CD8-positive, alpha-beta memory T cell (primary cell): Measurements from ENCODE around the gene GPBP1. TPM values are rescaled to one million over a fixed set of nuclear protein-coding genes. Genes with fewer than 3 reads are reported as not detected.

Experiments
- CTCF ChIA-PET: fragments of 350-600 bp; sonication (Branson Sonifier 250); formaldehyde crosslinking; loops from one replicate; lab custom pipeline; 2021; ENCODE audit warnings: antibody characterized with exemption; lab: Charles Lee
- POLR2A ChIA-PET: fragments of 350-600 bp; sonication (Branson Sonifier 250); formaldehyde crosslinking; loops from one replicate; lab custom pipeline; 2021; ENCODE audit warnings: antibody characterized with exemption; lab: Charles Lee
- DNase-seq, 5 donors: peaks; one replicate each; pipeline versions ENCODE4 v3.0.0 to v3.0.0-alpha.2; 2020 to 2022; ENCODE audit warnings: mixed read lengths in 1 of 5
- H3K27ac ChIP-seq: one replicate; pipeline ENCODE4 v1.7.0; 2013; ENCODE audit warnings: low read depth, mild to moderate bottlenecking, low read length, moderate library complexity
- H3K27me3 ChIP-seq: 2 replicates; pipeline ENCODE4 v1.7.0; 2013; ENCODE audit warnings: low read length, mild to moderate bottlenecking; ENCODE audit not compliant: insufficient read depth, poor library complexity, severe bottlenecking
- H3K36me3 ChIP-seq: 2 replicates; pipeline ENCODE4 v1.7.0; 2013; ENCODE audit warnings: mild to moderate bottlenecking, low read length, moderate library complexity; ENCODE audit not compliant: insufficient read depth
- H3K4me1 ChIP-seq: 2 replicates; pipeline ENCODE4 v1.7.0; 2013; ENCODE audit warnings: mild to moderate bottlenecking, low read length, moderate library complexity; ENCODE audit not compliant: insufficient read depth
- H3K4me3 ChIP-seq: 2 replicates; pipeline ENCODE4 v1.7.0; 2013; ENCODE audit warnings: mild to moderate bottlenecking, low read length
- H3K9me3 ChIP-seq: 2 replicates; pipeline ENCODE4 v1.7.0; 2013; ENCODE audit warnings: mild to moderate bottlenecking, low read length
- H3K27ac Mint-ChIP-seq, 8 donors: one replicate each; pipeline ENCODE4 v1.8.0; 2020 to 2021; ENCODE audit warnings: mixed read lengths in 8 of 8, mild to moderate bottlenecking in 6 of 8, inconsistent platforms in 3 of 8, moderate library complexity in 3 of 8
- H3K27me3 Mint-ChIP-seq, 2 donors: one replicate each; pipeline ENCODE4 v1.8.0; 2020 to 2021; ENCODE audit warnings: mixed read lengths in 2 of 2, mild to moderate bottlenecking in 1 of 2, moderate library complexity in 1 of 2
- H3K36me3 Mint-ChIP-seq, 3 donors: one replicate each; pipeline ENCODE4 v1.8.0; 2020 to 2021; ENCODE audit warnings: mixed read lengths in 3 of 3, inconsistent platforms in 1 of 3, mild to moderate bottlenecking in 1 of 3
- H3K4me1 Mint-ChIP-seq, 3 donors: one replicate each; pipeline ENCODE4 v1.8.0; 2020 to 2021; ENCODE audit warnings: mixed read lengths in 3 of 3, inconsistent platforms in 1 of 3, mild to moderate bottlenecking in 1 of 3
- H3K4me3 Mint-ChIP-seq, 7 donors: one replicate each; pipeline ENCODE4 v1.8.0; 2020 to 2021; ENCODE audit warnings: mixed read lengths in 7 of 7, mild to moderate bottlenecking in 6 of 7, moderate library complexity in 4 of 7, inconsistent platforms in 2 of 7
- H3K9me3 Mint-ChIP-seq, 5 donors: one replicate each; pipeline ENCODE4 v1.8.0; 2020 to 2022; ENCODE audit warnings: mixed read lengths in 5 of 5, mild to moderate bottlenecking in 3 of 5, moderate library complexity in 2 of 5, inconsistent platforms in 1 of 5
- polyA plus RNA-seq: library from polyadenylated mRNA; unstranded; fragments of 300-500 nt; fragmentation: Illumina TruSeq; gene quantifications from one replicate; pipeline ENCODE4 v1.2.3, GENCODE V29; 2021
- total RNA-seq, 2 experiments: library from RNA; stranded (reverse); gene quantifications; one replicate each; pipeline ENCODE4 v1.2.3, GENCODE V29; 2021

GPBP1 gene
- total and polyA plus RNA-seq, 3 experiments from 2014 or later = 77.7 to 101 (median 81.9) TPM

- Mint-ChIP-seq H3K9me3 (no peaks in the 10 kb centered on the region), H3K27ac (peak overlapping the region; percentile 95 to 100 (median 99)), H3K4me3 (peak overlapping the region; percentile 91 to 100 (median 98)), H3K36me3 (peaks cover 0 to 44% (median 3%) of the 10 kb centered on the region in 3 donors), H3K4me1 (peaks cover 32 to 44% (median 40%) of the 10 kb centered on the region in 3 donors), H3K27me3 (no peaks in the 10 kb centered on the region)
- H3K4me1 ChIP-seq = peaks cover 21% of the 10 kb centered on the region
- H3K27me3 ChIP-seq = no peaks in the 10 kb centered on the region
- POLR2A ChIA-PET = interaction anchor here (1.0 to 1.5 kb wide), 3 partner anchors 222 to 1178 kb away, joined by 3 to 20 read pairs (median 11); partner anchors contain the start of genes IL6ST and SETD9
- no peaks in the 10 kb centered on the region for H3K9me3 ChIP-seq
- peak overlapping the region; percentile 95 for H3K4me3 ChIP-seq
- H3K27ac ChIP-seq = peak overlapping the region; percentile 97
- CTCF ChIA-PET = interaction anchor here (0.7 to 1.0 kb wide), 4 partner anchors 43 to 272 kb away, joined by 3 to 6 read pairs (median 4); no protein-coding TSS in a partner anchor
- no peaks in the 10 kb centered on the region for H3K36me3 ChIP-seq
- peak in 3 of 5 donors; percentile 16 to 60 (median 46) for DNase-seq
Observed at GRCh38 chr5:57172466-57173318, 1.2 kb upstream of the GPBP1 start.

DNA sequence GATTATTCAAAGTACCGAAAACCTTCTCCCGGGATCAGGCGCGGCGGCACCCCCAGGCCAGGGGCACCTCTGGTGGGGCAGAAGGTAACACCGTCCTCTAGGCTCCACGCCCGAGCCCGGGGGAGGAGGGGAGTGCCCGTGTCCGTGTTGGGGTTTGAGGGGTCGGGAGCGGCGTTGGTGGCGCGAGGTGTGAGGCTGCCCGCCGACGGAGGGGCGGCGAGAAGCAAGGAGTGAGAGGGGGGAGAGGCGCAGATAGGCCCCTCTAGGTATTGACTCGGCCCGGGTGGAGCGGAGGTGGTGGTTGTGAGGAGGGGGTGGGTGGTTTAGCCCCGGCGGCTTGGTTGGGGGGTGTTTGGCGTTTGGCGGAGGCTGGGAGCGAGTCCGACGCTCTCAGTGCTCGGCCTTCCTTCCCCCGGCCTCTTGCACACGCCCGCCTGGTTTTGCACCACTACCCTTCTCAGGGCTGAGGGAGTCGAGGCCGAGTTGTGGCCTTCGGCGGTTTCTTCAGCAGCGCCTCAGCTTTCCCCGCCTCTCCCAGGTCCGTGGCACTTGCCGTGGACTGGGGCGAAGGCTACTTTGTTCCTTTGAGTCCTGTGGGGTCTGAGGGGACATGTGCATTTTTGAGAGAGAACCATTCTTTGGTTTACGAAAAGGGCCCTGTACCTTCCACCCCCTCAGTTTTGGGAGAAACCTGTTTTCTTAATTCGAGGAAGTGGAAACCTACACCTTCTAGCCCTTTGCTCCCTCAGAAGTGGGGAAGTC lies 450 bp downstream of the GPBP1 start:
- peaks cover 0 to 59% (median 9%) of the 10 kb centered on the region in 3 donors for H3K36me3 Mint-ChIP-seq
- Histone ChIP-seq H3K27me3 (no peaks in the 10 kb centered on the region), H3K4me1 (peaks cover 33% of the 10 kb centered on the region), H3K27ac (peak overlapping the region; percentile 97), H3K4me3 (peak overlapping the region; percentile 95), H3K9me3 (no peaks in the 10 kb centered on the region), H3K36me3 (no peaks in the 10 kb centered on the region)
- H3K4me3 Mint-ChIP-seq = peak overlapping the region; percentile 91 to 100 (median 98)
- no peaks in the 10 kb centered on the region for H3K9me3 Mint-ChIP-seq
- peak in 2 of 5 donors; percentile 33 to 45 for DNase-seq
- CTCF ChIA-PET = interaction anchor here (1.0 kb wide), 2 partner anchors 72 to 903 kb away, joined by 3 read pairs; no protein-coding TSS in a partner anchor
- no peaks in the 10 kb centered on the region for H3K27me3 Mint-ChIP-seq
- POLR2A ChIA-PET = interaction anchor here (0.5 to 1.5 kb wide), 7 partner anchors 43 to 1227 kb away, joined by 3 to 20 read pairs (median 3); partner anchors contain the start of genes IL6ST and SETD9
- H3K27ac Mint-ChIP-seq = peak overlapping the region; percentile 95 to 100 (median 99)
- peaks cover 47 to 59% (median 57%) of the 10 kb centered on the region in 3 donors for H3K4me1 Mint-ChIP-seq

GRCh38 chr5:57174890-57175510 lies 1.1 kb downstream of the GPBP1 start:
- Mint-ChIP-seq H3K36me3 (peaks cover 0 to 66% (median 14%) of the 10 kb centered on the region in 3 donors), H3K4me1 (peaks cover 53 to 66% (median 63%) of the 10 kb centered on the region in 3 donors), H3K27ac (peak overlapping the region; percentile 95 to 100 (median 99)), H3K27me3 (no peaks in the 10 kb centered on the region), H3K4me3 (peak overlapping the region; percentile 91 to 100 (median 98)), H3K9me3 (no peaks in the 10 kb centered on the region)
- Histone ChIP-seq H3K4me3 (peak overlapping the region; percentile 95), H3K27me3 (no peaks in the 10 kb centered on the region), H3K9me3 (no peaks in the 10 kb centered on the region), H3K27ac (peak overlapping the region; percentile 97), H3K4me1 (peaks cover 39% of the 10 kb centered on the region), H3K36me3 (no peaks in the 10 kb centered on the region)
- DNase-seq = no peak
- CTCF ChIA-PET = interaction anchor here (0.6 to 1.8 kb wide), 3 partner anchors 36 to 63 kb away, joined by 3 to 5 read pairs (median 3); no protein-coding TSS in a partner anchor
- POLR2A ChIA-PET = interaction anchor here (0.6 kb wide), 1 partner anchor 273 kb away, joined by 3 read pairs; no protein-coding TSS in a partner anchor

- DNase-seq = peak in 1 of 5 donors; percentile 44
- H3K9me3 Mint-ChIP-seq = no peaks in the 10 kb centered on the region
- H3K4me3 Mint-ChIP-seq = peak overlapping the region; percentile 91 to 100 (median 98)
- POLR2A ChIA-PET = interaction anchor here (0.6 to 1.3 kb wide), 2 partner anchors 265 to 274 kb away, joined by 3 to 4 read pairs; no protein-coding TSS in a partner anchor
- Histone ChIP-seq H3K27me3 (no peaks in the 10 kb centered on the region), H3K27ac (peak overlapping the region; percentile 97), H3K4me1 (peaks cover 46% of the 10 kb centered on the region), H3K9me3 (no peaks in the 10 kb centered on the region), H3K36me3 (no peaks in the 10 kb centered on the region), H3K4me3 (peak overlapping the region; percentile 95)
- H3K4me1 Mint-ChIP-seq = peaks cover 58 to 73% (median 71%) of the 10 kb centered on the region in 3 donors
- peaks cover 0 to 70% (median 14%) of the 10 kb centered on the region in 3 donors for H3K36me3 Mint-ChIP-seq
- no peaks in the 10 kb centered on the region for H3K27me3 Mint-ChIP-seq
- H3K27ac Mint-ChIP-seq = peak overlapping the region; percentile 95 to 100 (median 99)
- CTCF ChIA-PET = interaction anchor here (0.6 to 1.8 kb wide), 5 partner anchors 16 to 274 kb away, joined by 3 to 5 read pairs (median 3); no protein-coding TSS in a partner anchor
Observed at GRCh38 chr5:57175551-57176309, 1.9 kb downstream of the GPBP1 start.

DNA sequence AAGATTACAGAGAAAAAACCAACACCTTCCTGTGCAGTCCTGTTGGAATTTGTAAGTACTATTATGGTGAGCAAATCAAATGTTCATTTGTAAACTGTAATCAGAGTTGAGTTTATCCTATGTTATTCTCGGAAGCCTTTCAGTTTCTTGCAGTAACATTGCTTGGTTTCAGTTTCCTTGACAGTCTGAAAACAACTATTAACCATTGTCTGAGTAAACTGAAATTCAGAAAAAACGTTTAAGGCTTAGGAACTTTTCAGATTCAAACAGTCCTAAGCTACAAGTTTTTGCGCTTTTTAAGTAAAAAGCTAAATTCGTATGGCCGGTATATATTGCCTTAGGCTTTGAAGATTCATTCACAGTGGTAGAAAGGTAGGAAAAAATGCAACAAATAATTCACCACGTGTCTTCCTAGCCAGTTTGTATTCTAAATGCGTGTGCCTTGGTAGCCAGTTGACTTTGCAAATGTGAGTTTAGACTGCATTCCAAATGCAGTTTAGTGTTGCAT lies 2.5 kb downstream of the GPBP1 start:
- H3K4me1 Mint-ChIP-seq = peaks cover 64 to 80% (median 77%) of the 10 kb centered on the region in 3 donors
- CTCF ChIA-PET = interaction anchor here (1.1 to 1.8 kb wide), 3 partner anchors 15 to 275 kb away, joined by 3 to 5 read pairs (median 3); no protein-coding TSS in a partner anchor
- POLR2A ChIA-PET = interaction anchor here (0.6 to 1.3 kb wide), 2 partner anchors 266 to 1471 kb away, joined by 4 to 8 read pairs; no protein-coding TSS in a partner anchor

GRCh38 chr5:57177479-57178156 lies 3.8 kb downstream of the GPBP1 start:
- Mint-ChIP-seq H3K9me3 (no peaks in the 10 kb centered on the region), H3K4me3 (peak overlapping the region; percentile 91 to 100 (median 98)), H3K4me1 (peaks cover 63 to 80% (median 79%) of the 10 kb centered on the region in 3 donors), H3K27me3 (no peaks in the 10 kb centered on the region), H3K36me3 (peaks cover 0 to 74% (median 14%) of the 10 kb centered on the region in 3 donors), H3K27ac (peak overlapping the region; percentile 39 to 99 (median 86))
- H3K36me3 ChIP-seq = no peaks in the 10 kb centered on the region
- H3K4me3 ChIP-seq = peak overlapping the region; percentile 95
- H3K9me3 ChIP-seq = no peaks in the 10 kb centered on the region
- ChIA-PET POLR2A (no interaction called here), CTCF (no interaction called here)
- H3K27ac ChIP-seq = peak overlapping the region; percentile 97
- no peak for DNase-seq
- no peaks in the 10 kb centered on the region for H3K27me3 ChIP-seq
- peaks cover 52% of the 10 kb centered on the region for H3K4me1 ChIP-seq

More for the DNA sequence above, 2.5 kb downstream of the GPBP1 start:
- Mint-ChIP-seq H3K9me3 (no peaks in the 10 kb centered on the region), H3K4me3 (peak overlapping the region; percentile 91 to 100 (median 98)), H3K36me3 (peaks cover 0 to 75% (median 14%) of the 10 kb centered on the region in 3 donors), H3K27ac (peak overlapping the region; percentile 95 to 100 (median 99)), H3K27me3 (no peaks in the 10 kb centered on the region)
- H3K27me3 ChIP-seq = no peaks in the 10 kb centered on the region
- peak in 1 of 5 donors; percentile 38 for DNase-seq
- peak overlapping the region; percentile 97 for H3K27ac ChIP-seq
- no peaks in the 10 kb centered on the region for H3K36me3 ChIP-seq
- peak overlapping the region; percentile 95 for H3K4me3 ChIP-seq
- H3K4me1 ChIP-seq = peaks cover 53% of the 10 kb centered on the region
- no peaks in the 10 kb centered on the region for H3K9me3 ChIP-seq
